ENCODE measurements around the gene RCVRN. TPM values are rescaled to one million over a fixed set of nuclear protein-coding genes. Genes with fewer than 3 reads are reported as not detected.

The RCVRN gene
- total and polyA plus RNA-seq, 12 donors, result 0.13 to 0.91 (median 0.47) TPM; not detected in 8

- intact Hi-C loops (cut with DNase I), result no loop called here
- H3K27me3 ChIP-seq, result no peaks in the 10 kb centered on the region
- no peaks in the 10 kb centered on the region for H3K36me3 ChIP-seq (replicated peaks in 1 of 2)
Measured at GRCh38 chr17:9943343-9943742, 38.3 kb upstream of the RCVRN start.

GRCh38 chr17:9942885-9943284, 37.8 kb upstream of the RCVRN start:
- Histone ChIP-seq H3K36me3 (replicated peaks in 1 of 2) (no peaks in the 10 kb centered on the region), H3K27ac (no peak overlapping the region), H3K4me1 (replicated peaks in 1 of 2) (no peaks in the 10 kb centered on the region), H3K27me3 (no peaks in the 10 kb centered on the region), H3K4me3 (no peak overlapping the region), H3K9me3 (replicated peaks in 1 of 3) (no peaks in the 10 kb centered on the region)
- 75 to 84% (median 82%) methylated on average over 10 to 13 of the region's 13 CpGs for WGBS, 4 donors
- TF ChIP-seq, protein P1, sequence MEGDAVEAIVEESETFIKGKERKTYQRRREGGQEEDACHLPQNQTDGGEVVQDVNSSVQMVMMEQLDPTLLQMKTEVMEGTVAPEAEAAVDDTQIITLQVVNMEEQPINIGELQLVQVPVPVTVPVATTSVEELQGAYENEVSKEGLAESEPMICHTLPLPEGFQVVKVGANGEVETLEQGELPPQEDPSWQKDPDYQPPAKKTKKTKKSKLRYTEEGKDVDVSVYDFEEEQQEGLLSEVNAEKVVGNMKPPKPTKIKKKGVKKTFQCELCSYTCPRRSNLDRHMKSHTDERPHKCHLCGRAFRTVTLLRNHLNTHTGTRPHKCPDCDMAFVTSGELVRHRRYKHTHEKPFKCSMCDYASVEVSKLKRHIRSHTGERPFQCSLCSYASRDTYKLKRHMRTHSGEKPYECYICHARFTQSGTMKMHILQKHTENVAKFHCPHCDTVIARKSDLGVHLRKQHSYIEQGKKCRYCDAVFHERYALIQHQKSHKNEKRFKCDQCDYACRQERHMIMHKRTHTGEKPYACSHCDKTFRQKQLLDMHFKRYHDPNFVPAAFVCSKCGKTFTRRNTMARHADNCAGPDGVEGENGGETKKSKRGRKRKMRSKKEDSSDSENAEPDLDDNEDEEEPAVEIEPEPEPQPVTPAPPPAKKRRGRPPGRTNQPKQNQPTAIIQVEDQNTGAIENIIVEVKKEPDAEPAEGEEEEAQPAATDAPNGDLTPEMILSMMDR (IDR thresholded peaks at IDR 0.05), result no peak
- TF ChIP-seq POLR2A (IDR thresholded peaks at IDR 0.05), result no peak
- intact Hi-C loops (cut with DNase I), result no loop called here
- DNase-seq, result no peak

More at GRCh38 chr17:9943343-9943742, 38.3 kb upstream of the RCVRN start:
- no peaks in the 10 kb centered on the region for H3K9me3 ChIP-seq (replicated peaks in 1 of 3)
- no peak overlapping the region for H3K27ac ChIP-seq
- no peak overlapping the region for H3K4me3 ChIP-seq
- H3K4me1 ChIP-seq (replicated peaks in 1 of 2), result no peaks in the 10 kb centered on the region
- no peak for DNase-seq
- TF ChIP-seq POLR2A (IDR thresholded peaks at IDR 0.05), result no peak
- TF ChIP-seq, protein P1 (IDR thresholded peaks at IDR 0.05), result no peak
- 73 to 90% (median 88%) methylated on average over 6 to 9 of the region's 9 CpGs for WGBS, 4 donors

GRCh38 chr17:9941305-9941704, 36.2 kb upstream of the RCVRN start:
- DNase-seq, result no peak
- 82 to 87% (median 84%) methylated on average over 13 of the region's 13 CpGs for WGBS, 4 donors
- intact Hi-C loops (cut with DNase I), result no loop called here

GRCh38 chr17:9940841-9941240, 35.8 kb upstream of the RCVRN start:
- no peak for TF ChIP-seq POLR2A (IDR thresholded peaks at IDR 0.05)
- TF ChIP-seq, protein P1 (IDR thresholded peaks at IDR 0.05), result no peak
- Histone ChIP-seq H3K27ac (no peak overlapping the region), H3K36me3 (replicated peaks in 1 of 2) (no peaks in the 10 kb centered on the region), H3K4me1 (replicated peaks in 1 of 2) (no peaks in the 10 kb centered on the region), H3K9me3 (replicated peaks in 1 of 3) (no peaks in the 10 kb centered on the region), H3K27me3 (no peaks in the 10 kb centered on the region), H3K4me3 (no peak overlapping the region)
- WGBS, 4 donors, result 78 to 85% (median 79%) methylated on average over 5 to 9 of the region's 9 CpGs
- intact Hi-C loops (cut with DNase I), result no loop called here
- no peak for DNase-seq

More at GRCh38 chr17:9941305-9941704, 36.2 kb upstream of the RCVRN start:
- Histone ChIP-seq H3K36me3 (replicated peaks in 1 of 2) (no peaks in the 10 kb centered on the region), H3K4me1 (replicated peaks in 1 of 2) (no peaks in the 10 kb centered on the region), H3K27me3 (no peaks in the 10 kb centered on the region), H3K27ac (no peak overlapping the region), H3K4me3 (no peak overlapping the region), H3K9me3 (replicated peaks in 1 of 3) (no peaks in the 10 kb centered on the region)
- TF ChIP-seq, protein P1 (IDR thresholded peaks at IDR 0.05), result no peak
- TF ChIP-seq POLR2A (IDR thresholded peaks at IDR 0.05), result no peak

All from adrenal gland (tissue), 12 donors.